GM10847 (cell line): Measurements from ENCODE around the gene HS3ST5.

Source experiments
- POLR2A ChIP-seq: IDR thresholded peaks from 2 replicates; pipeline ENCODE4 v1.6.1; 2011; ENCODE audit not compliant: insufficient read length; ENCODE audit errors: extremely low read depth

Gene HS3ST5

GRCh38 chr6:114297135-114297534 is 45.7 kb downstream of the HS3ST5 start:
- no peak for TF ChIP-seq POLR2A

- TF ChIP-seq POLR2A: no peak
Measured at GRCh38 chr6:114292431-114292830, 50.4 kb downstream of the HS3ST5 start.

GRCh38 chr6:114291428-114291827 is 51.4 kb downstream of the HS3ST5 start:
- TF ChIP-seq POLR2A: no peak

- no peak for TF ChIP-seq POLR2A
Measured at GRCh38 chr6:114290864-114291263, 52.0 kb downstream of the HS3ST5 start.

- TF ChIP-seq POLR2A: no peak
Measured at GRCh38 chr6:114288701-114289495, 53.9 kb downstream of the HS3ST5 start.

- TF ChIP-seq POLR2A: no peak
Measured at GRCh38 chr6:114287461-114287860, 55.4 kb downstream of the HS3ST5 start.

- no peak for TF ChIP-seq POLR2A
Measured at GRCh38 chr6:114286211-114286610, 56.6 kb downstream of the HS3ST5 start.

- TF ChIP-seq POLR2A: no peak
Measured at GRCh38 chr6:114284281-114284680, 58.5 kb downstream of the HS3ST5 start.

GRCh38 chr6:114282292-114282691 is 60.5 kb downstream of the HS3ST5 start:
- no peak for TF ChIP-seq POLR2A

- no peak for TF ChIP-seq POLR2A
Measured at GRCh38 chr6:114281496-114281895, 61.3 kb downstream of the HS3ST5 start.

GRCh38 chr6:114280239-114280982 is 62.4 kb downstream of the HS3ST5 start:
- no peak for TF ChIP-seq POLR2A

- TF ChIP-seq POLR2A: no peak
Measured at GRCh38 chr6:114277220-114277619, 65.6 kb downstream of the HS3ST5 start.

GRCh38 chr6:114276783-114277182 is 66.0 kb downstream of the HS3ST5 start:
- TF ChIP-seq POLR2A: no peak

GRCh38 chr6:114274836-114275235 is 68.0 kb downstream of the HS3ST5 start:
- no peak for TF ChIP-seq POLR2A

- no peak for TF ChIP-seq POLR2A
Measured at GRCh38 chr6:114272582-114272981, 70.2 kb downstream of the HS3ST5 start.

GRCh38 chr6:114271405-114271804 is 71.4 kb downstream of the HS3ST5 start:
- no peak for TF ChIP-seq POLR2A
